Astrocyte of the hippocampus (primary cell): Measurements from ENCODE around the gene COPZ1.

Experiments
- DNase-seq: peaks from one replicate; pipeline ENCODE4 v3.0.0; 2011; ENCODE audit warnings: low read depth, low spot score

Gene COPZ1

DNA sequence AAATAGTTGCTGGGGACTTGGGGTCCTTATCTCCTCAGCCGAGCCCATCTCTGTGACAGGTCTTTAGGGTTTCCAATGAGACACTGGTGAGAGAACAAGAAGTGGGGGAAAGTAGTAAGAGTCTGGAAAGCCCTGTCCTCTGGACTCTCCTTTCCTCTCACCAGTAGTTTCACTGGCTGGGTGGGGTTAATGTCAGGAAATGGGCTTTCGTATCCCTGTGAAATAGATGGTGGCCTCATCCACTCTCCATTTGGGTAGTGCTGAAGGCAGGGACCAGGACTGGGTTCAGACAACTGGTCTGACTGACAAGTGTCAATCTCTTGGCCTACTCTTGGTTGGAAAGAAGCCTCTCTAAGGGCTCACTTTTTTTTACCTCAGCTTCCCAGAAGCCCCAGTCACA is 52.1 kb downstream of the COPZ1 start:
- DNase-seq, result no peak

DNA sequence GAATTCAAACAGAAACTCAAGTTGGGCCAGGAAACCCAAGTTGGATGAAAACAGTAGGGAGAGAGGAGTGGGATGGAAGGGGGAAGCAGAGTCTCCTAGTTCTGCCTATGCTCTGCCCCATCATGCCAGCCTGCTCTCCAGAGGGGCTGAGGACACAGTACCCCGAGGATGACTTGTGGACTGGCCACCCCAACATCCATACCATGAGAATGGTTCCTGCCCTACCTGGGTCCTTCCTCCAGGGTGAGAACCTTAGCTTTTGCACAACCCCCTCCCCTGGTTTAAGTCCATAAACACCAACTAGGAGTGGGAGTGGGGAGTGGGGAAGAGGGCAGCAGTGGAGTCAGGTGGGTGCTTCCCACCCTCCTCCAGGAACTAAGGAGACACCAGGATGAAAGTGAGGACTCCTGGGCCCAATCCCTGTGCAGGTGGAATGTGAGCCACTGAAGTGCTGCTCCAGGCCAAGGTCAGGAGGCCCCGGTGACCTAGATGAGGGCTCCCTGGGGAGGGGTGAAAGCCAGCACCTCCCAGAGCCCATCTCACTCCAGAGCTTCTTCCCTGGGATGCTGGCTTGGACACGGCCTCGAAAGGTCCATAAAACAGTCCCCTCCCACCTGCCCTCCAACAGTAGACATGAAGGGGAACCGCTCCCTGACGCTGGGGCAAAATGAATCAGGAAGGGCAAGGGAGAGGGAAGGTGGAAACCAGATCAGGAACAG is 53.0 kb downstream of the COPZ1 start:
- DNase-seq, result no peak

- peak; percentile 79 for DNase-seq
Measured at GRCh38 chr12:54378796-54379397, 54.0 kb downstream of the COPZ1 start.

GRCh38 chr12:54379398-54380201 is 54.7 kb downstream of the COPZ1 start:
- peak; percentile 95 for DNase-seq

DNA sequence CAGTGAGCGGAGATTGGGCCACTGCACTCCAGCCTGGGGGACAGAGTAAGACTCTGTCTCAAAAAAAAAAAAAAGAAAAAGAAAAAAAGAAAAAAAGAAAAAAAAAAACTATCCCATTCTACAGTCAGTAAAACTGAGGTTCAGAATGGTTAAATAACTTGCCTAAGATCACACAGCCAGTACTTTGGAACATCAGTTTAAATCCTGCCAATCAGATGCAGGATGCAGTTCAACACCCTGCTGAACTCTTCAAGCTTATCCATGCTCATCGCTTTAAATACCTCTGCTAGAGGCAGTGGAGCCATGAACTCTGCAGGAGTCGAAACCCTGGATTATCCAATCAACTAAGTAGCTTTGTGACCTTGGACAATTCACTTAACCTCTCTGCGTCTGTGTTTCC is 56.2 kb downstream of the COPZ1 start:
- no peak for DNase-seq

DNA sequence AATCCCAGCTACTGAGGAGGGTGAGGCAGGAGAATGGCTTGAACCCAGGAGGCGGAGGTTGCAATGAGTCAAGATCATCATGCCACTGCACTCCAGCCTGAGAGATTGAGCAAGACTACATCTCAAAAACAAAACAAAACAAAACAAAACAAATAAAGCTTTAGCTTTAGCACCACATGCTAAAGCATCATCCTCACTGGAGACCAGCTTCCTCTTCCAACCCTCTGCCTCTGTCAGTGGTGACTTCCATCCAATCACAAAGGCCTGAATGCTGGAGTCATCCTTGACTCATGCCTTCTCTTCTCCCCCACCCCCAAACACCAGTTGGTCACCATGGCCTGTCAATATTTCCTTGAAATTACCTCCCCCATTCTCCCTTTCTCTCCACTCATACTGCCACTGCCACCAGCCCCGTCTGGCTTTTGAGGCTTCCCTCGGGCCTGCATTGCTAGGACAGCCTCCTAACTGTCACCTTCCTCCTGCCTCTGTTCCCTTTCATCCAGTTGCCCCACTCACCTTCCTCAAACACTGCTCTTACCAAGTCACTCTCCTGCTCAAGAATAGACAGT is 58.2 kb downstream of the COPZ1 start:
- peak; percentile 54 for DNase-seq

- no peak for DNase-seq
Measured at GRCh38 chr12:54384591-54385041, 59.7 kb downstream of the COPZ1 start, which contains the start of gene ZNF385A. TSS of gene ZNF385A (minus strand) at chr12:54384733. CDS start at chr12:54384514, 219 bp downstream.

DNA sequence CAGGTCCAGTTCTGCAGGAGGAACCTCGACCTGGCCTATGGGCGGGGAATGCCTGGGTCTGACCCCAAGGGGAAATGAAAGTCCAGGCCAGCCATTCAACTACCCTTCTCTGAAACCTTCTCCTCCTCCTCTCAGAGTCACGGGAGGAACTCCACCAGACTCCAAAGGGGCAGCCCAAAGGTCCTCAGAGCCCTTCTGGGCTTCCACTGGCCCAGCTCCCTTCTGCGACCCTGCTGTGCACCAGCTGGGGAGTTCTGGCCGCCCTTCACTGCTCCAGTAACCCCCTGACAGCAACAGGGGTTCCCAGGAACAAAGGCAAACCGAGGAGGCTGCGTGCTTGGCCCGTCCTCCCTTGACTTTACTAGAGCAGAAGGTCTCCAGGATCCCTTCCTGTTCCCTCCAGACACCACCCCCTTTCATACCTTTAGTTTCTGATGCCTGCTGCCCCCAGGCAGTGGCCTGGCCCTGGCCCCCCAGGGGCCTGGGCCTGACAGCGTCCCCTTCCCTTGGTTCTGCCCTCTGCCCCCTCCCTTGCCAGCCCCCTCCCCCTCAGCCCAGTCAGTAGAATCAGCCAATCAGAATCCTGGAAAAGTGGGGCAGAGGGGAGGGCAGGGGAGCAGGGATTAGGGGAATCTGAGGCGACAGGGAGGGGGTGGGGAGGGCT is 60.5 kb downstream of the COPZ1 start:
- no peak for DNase-seq

GRCh38 chr12:54386403-54387113 is 61.6 kb downstream of the COPZ1 start:
- no peak for DNase-seq

DNA sequence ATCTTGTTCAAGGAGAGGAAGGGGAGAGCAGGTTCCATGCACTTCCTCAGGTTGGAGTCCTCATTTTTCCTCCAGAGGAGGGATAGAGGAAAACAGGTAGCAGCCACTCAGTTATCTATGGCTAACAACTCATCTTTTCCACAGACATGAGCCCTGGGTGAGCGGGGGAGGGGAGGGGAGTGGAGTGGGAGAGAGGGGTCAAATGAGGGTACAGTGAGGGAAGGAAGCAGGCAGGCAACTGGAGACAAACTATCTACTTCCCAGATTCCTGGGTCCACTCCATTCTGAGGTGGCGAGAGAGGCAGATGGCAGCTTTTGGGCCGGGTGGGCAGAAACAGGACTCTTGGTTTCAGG is 62.2 kb downstream of the COPZ1 start:
- no peak for DNase-seq

- DNase-seq, result no peak
Measured at GRCh38 chr12:54388237-54389133, 63.6 kb downstream of the COPZ1 start.

- no peak for DNase-seq
Measured at GRCh38 chr12:54389134-54389508, 64.2 kb downstream of the COPZ1 start.

- no peak for DNase-seq
Measured at GRCh38 chr12:54389607-54390175, 64.8 kb downstream of the COPZ1 start.

DNA sequence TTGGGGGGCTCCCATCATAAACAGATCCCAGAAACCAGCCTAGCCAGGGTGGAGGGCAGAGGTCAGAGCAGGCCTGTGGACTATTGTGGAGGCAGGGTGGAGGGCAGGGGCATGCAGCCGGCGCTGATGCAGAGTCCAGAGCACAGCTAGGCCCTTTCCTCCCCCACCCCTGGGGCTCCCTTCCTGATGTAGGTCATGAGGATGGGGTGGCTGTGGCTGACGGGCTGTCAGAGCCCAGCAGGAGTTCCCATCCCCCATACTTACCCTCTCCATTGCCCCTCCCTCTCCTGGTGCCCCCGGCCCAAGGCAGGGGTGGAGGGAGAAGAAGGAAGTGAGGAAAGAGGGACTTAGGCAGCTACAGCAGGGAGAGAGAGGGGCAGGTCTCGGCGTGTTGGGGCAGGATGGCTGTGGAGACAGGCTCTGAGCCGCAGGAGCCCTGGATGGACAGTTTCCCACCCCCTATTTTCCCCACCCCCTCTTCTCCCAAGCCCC is 65.3 kb downstream of the COPZ1 start:
- DNase-seq, result no peak

DNA sequence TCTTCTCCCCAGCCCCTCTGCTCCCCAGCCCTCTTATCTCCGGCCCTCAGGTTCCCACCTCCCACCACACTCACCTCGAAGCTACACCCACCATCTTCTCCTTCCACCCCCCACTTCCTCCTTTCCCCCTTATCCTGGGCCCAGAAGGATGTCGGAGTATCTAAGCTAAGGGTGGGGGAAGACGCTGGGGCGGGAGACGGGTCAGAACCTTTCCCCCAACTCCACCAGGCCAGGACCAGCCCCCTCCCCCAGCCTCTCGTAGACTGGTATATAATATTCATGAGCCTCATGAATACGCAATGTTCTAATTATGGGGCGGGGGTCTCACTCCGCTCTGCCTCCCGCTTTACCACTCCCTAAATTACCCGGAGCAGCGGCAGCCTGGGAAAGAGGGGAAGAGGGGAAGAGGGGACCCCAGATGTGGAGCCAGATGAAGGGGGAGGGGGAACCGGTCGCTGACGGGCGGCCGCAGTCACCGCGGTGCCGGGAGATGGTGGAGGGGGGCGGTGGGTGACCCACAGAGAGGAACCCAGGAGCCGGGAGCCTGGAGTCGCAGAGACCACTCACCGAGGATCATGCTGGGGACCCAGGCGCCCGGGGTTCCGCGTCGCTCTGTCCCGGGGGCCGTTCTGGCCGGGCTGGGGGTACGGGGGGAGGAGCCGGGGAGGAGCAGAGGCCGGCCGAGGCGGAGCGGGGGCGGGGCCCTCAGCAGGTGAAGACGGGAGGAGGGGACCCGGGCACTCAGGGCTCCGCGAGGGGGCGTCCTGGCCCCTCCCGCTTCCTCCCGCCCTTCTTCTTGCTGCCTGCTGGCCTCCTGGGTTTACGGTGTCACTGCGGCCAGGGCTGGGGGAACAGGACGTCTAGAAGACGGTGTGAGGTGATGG is 66.0 kb downstream of the COPZ1 start:
- peak; percentile 57 for DNase-seq

DNA sequence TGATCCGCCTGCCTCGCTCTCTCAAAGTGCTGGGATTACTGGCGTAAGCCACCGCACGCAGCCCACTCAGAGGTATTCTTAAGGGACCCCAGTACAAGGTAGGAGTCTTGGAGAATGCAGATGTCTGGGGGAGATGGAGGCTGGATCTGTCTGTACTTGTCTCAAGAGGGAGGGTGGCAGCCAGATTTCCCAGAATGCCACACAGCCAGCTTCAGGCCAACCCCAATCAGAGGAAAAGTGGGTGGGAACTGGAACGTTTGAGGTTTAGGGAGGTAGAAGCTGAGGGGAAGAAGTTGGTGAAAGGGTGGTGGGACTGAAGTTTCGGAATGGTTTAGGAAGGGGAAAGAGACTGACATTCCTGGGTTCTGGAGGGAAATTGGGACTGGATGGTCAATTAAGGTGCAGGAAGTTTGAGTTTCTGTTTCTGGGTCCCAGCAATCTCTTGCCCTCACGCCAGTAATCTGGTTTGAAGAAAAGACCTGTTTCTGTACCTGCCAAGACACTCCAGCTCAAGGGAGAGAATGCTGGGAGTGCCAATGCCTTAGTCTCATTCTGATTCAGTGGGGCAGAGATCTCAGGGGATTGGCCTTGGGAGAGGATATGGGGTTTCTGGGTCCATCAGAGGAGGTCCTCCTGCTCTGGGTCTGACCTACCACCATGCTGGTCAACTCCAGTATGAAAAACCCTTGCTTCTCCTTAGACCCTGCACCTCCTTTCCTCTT is 67.7 kb downstream of the COPZ1 start:
- no peak for DNase-seq

GRCh38 chr12:54393207-54393609 is 68.3 kb downstream of the COPZ1 start:
- no peak for DNase-seq

- no peak for DNase-seq
Measured at GRCh38 chr12:54393743-54394142, 68.8 kb downstream of the COPZ1 start.
